Heart left ventricle (tissue), 13 donors: ENCODE data around the gene MICOS13.

ENCODE experiments used
- CTCF ChIP-seq, 12 donors: fragments of 200-600 bp; sonication (generic) in 4 of 12; IDR thresholded peaks; one replicate each; pipeline versions ENCODE4 v1.5.0 to v1.8.0; 2018 to 2022; ENCODE audit warnings: antibody characterized with exemption in 12 of 12, mild to moderate bottlenecking in 5 of 12
- POLR2A ChIP-seq, 2 donors: fragments of 450-650 bp; IDR thresholded peaks; one replicate each; pipeline ENCODE4 v1.6.1; 2017; ENCODE audit warnings: antibody characterized with exemption in 2 of 2, mild to moderate bottlenecking in 2 of 2, moderate library complexity in 2 of 2
- donor health status: ischemic (EF 13 %, LVEDD 7.1; RV severe dilation, severe dysfunction).
- donor health status: DM: no; HTN: yes; CAD: no.
- donor health status: DM: no; HTN: no; CAD: no.
- donor health status: ischemic (EF 25% LVEDD 6.9; RV normal size, moderate dysfunction).
- donor health status: ischemic (EF 25% LVEDD 5.7; RV mildly dilated, moderate dysfunction).
- donor health status: ischemic (EF 35%, LVEDD 5.7; RV mildly dilated, moderate dysfunction).
- donor health status: nonischemic (EF 11% LVEDD 7.7; RV severe dilation, severe dysfunction).
- donor health status: DM: yes; HTN: yes; CAD: no.
- donor health status: PGD.
- donor health status: ischemic (EF 29% LVEDD 5.4; RV normal size, mild dysfunction).
- donor health status: nonischemic (EF 23%, LVEDD 6.1; RV moderate dilation, normal function).

- TF ChIP-seq CTCF (IDR thresholded peaks at IDR 0.05) (no peak), POLR2A (IDR thresholded peaks at IDR 0.05) (no peak)
These were observed 830 bp downstream of the MICOS13 start for GRCh38 chr19:5679289-5680083.
